ENCODE measurements around the gene GALNT9.

DNA sequence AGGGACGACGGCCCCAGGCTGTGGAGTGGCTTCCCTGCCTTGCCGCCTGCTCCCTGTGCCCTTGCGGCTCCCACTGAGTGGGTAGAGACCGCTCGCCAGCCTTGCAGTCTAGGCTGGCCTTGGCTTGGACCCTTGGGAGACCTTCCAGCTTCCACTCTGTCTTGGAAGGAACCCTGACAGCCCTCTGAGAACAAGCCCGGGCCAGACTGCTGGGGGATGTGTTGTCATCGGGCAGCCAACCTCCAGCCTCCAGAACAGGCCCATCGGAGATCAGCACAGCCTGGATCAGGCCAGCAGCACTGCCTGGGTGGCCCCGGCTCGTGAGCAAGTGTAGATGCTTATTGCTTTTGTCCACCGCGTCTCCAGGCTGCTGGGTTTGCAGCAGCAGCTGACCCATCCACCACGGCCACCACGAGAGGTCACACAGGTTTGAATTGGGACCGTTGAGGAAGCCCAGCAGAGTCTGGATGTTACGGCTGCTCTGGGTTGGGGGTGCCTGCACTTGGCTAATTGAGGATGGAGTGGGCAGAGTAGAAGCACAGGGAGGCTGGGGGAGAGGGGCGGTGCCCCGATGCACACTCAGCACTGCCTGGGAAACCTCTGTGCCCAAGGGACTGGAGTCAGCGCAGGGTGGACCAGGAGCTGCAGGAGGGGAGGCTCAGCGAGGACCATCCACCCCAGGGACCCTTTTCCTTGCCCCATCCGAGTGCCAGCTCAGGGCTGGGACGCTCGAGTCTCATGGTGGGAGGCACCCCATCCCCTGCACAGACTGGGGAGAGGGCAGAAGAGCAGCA lies 129.7 kb downstream of the GALNT9 start:
- TF ChIP-seq, protein P1, sequence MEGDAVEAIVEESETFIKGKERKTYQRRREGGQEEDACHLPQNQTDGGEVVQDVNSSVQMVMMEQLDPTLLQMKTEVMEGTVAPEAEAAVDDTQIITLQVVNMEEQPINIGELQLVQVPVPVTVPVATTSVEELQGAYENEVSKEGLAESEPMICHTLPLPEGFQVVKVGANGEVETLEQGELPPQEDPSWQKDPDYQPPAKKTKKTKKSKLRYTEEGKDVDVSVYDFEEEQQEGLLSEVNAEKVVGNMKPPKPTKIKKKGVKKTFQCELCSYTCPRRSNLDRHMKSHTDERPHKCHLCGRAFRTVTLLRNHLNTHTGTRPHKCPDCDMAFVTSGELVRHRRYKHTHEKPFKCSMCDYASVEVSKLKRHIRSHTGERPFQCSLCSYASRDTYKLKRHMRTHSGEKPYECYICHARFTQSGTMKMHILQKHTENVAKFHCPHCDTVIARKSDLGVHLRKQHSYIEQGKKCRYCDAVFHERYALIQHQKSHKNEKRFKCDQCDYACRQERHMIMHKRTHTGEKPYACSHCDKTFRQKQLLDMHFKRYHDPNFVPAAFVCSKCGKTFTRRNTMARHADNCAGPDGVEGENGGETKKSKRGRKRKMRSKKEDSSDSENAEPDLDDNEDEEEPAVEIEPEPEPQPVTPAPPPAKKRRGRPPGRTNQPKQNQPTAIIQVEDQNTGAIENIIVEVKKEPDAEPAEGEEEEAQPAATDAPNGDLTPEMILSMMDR (conservative IDR thresholded peaks at IDR 0.05; ENCODE audit: low read depth, low read length): no peak
- TF ChIP-seq EZH2 (IDR thresholded peaks at IDR 0.05; ENCODE audit: low read length, unreplicated experiment): no peak
